HG03439 (cell line): Measurements from ENCODE around the gene IRX3.

Source experiments
- ATAC-seq: cut with Tn5 transposase; IDR thresholded peaks from one replicate; pipeline ENCODE4 v1.9.1; 2021; ENCODE audit warnings: mild to moderate bottlenecking, moderate library complexity; ENCODE audit not compliant: unreplicated experiment

The IRX3 gene

GRCh38 chr16:54240271-54241129 is 46.1 kb downstream of the IRX3 start:
- ATAC-seq: no peak

GRCh38 chr16:54239456-54239855 is 47.1 kb downstream of the IRX3 start:
- ATAC-seq: no peak

- ATAC-seq: no peak
Observed at GRCh38 chr16:54236773-54237172, 49.8 kb downstream of the IRX3 start.

- ATAC-seq: no peak
Observed at GRCh38 chr16:54233615-54234014, 53.0 kb downstream of the IRX3 start.
